Heart left ventricle (tissue), 13 donors: Measurements from ENCODE around the gene H19.

ENCODE experiments used
- POLR2A ChIP-seq, 2 donors: fragments of 450-650 bp; IDR thresholded peaks; one replicate each; pipeline ENCODE4 v1.6.1; 2017; ENCODE audit warnings: antibody characterized with exemption in 2 of 2, mild to moderate bottlenecking in 2 of 2, moderate library complexity in 2 of 2
- TF ChIP-seq, protein P1 (sequence below), 12 donors: fragments of 200-600 bp; sonication (generic) in 4 of 12; IDR thresholded peaks; one replicate each; pipeline versions ENCODE4 v1.5.0 to v1.8.0; 2018 to 2022; ENCODE audit warnings: antibody characterized with exemption in 12 of 12, mild to moderate bottlenecking in 5 of 12
- donor health status: ischemic (EF 13 %, LVEDD 7.1; RV severe dilation, severe dysfunction).
- donor health status: DM: no; HTN: yes; CAD: no.
- donor health status: DM: no; HTN: no; CAD: no.
- donor health status: ischemic (EF 25% LVEDD 6.9; RV normal size, moderate dysfunction).
- donor health status: ischemic (EF 25% LVEDD 5.7; RV mildly dilated, moderate dysfunction).
- donor health status: ischemic (EF 35%, LVEDD 5.7; RV mildly dilated, moderate dysfunction).
- donor health status: nonischemic (EF 11% LVEDD 7.7; RV severe dilation, severe dysfunction).
- donor health status: DM: yes; HTN: yes; CAD: no.
- donor health status: PGD.
- donor health status: ischemic (EF 29% LVEDD 5.4; RV normal size, mild dysfunction).
- donor health status: nonischemic (EF 23%, LVEDD 6.1; RV moderate dilation, normal function).

DNA sequence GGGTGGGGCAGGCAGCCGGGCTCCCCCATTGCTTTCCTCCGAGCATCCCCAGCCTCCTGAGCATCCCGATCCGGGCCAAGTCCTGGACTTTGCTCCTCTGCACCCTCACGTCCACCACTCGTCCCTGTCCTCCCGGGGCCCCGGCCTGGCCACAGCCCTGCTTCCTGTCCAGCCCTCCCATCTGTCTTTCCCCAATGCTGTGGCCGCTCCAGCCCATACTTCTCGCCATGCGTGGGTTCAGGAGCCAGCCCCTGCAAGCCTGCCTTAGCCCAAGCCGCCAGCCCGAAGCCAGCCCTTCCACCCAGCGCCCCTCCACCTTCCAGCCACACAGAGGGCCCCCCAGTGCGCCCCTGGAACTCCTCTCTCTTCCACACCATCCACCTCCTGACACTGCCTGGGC lies 26.7 kb downstream of the H19 start:
- TF ChIP-seq POLR2A (IDR thresholded peaks at IDR 0.05), result no peak
- TF ChIP-seq, protein P1, sequence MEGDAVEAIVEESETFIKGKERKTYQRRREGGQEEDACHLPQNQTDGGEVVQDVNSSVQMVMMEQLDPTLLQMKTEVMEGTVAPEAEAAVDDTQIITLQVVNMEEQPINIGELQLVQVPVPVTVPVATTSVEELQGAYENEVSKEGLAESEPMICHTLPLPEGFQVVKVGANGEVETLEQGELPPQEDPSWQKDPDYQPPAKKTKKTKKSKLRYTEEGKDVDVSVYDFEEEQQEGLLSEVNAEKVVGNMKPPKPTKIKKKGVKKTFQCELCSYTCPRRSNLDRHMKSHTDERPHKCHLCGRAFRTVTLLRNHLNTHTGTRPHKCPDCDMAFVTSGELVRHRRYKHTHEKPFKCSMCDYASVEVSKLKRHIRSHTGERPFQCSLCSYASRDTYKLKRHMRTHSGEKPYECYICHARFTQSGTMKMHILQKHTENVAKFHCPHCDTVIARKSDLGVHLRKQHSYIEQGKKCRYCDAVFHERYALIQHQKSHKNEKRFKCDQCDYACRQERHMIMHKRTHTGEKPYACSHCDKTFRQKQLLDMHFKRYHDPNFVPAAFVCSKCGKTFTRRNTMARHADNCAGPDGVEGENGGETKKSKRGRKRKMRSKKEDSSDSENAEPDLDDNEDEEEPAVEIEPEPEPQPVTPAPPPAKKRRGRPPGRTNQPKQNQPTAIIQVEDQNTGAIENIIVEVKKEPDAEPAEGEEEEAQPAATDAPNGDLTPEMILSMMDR (IDR thresholded peaks at IDR 0.05), result no peak
